HG02938 (cell line): ENCODE measurements around the gene PIK3R2.
"Not testable (repeated sequence)": the region's sequence is repeated elsewhere in the genome, so short reads cannot be mapped to it uniquely, and the experiment has no call there.

Source experiments
- ATAC-seq: cut with Tn5 transposase; IDR thresholded peaks from one replicate; pipeline ENCODE4 v1.9.1; 2021; ENCODE audit warnings: mild to moderate bottlenecking, moderate library complexity; ENCODE audit not compliant: unreplicated experiment

Gene PIK3R2

GRCh38 chr19:18197941-18198340 lies 45.0 kb downstream of the PIK3R2 start:
- no peak for ATAC-seq

- ATAC-seq, result no peak
These were observed 45.4 kb downstream of the PIK3R2 start for GRCh38 chr19:18198374-18198773.

- ATAC-seq, result no peak
These were observed 49.4 kb downstream of the PIK3R2 start for GRCh38 chr19:18202397-18202777.

- no peak for ATAC-seq
These were observed 49.9 kb downstream of the PIK3R2 start for GRCh38 chr19:18202778-18203407.

- ATAC-seq, result no peak
These were observed 50.5 kb downstream of the PIK3R2 start for GRCh38 chr19:18203408-18203862.

- peak; percentile 88 for ATAC-seq
These were observed 51.0 kb downstream of the PIK3R2 start, which contains the start of gene RAB3A for GRCh38 chr19:18203863-18204393. Gene RAB3A (minus strand): TSS chr19:18204042. CDS start chr19:18202740, 1,302 bp downstream.

- peak; percentile 6 for ATAC-seq
These were observed 51.6 kb downstream of the PIK3R2 start for GRCh38 chr19:18204394-18205199.

- ATAC-seq, result no peak
These were observed 52.4 kb downstream of the PIK3R2 start for GRCh38 chr19:18205200-18205892.

GRCh38 chr19:18206018-18206417 lies 53.1 kb downstream of the PIK3R2 start:
- ATAC-seq, result no peak

- ATAC-seq, result no peak
These were observed 55.4 kb downstream of the PIK3R2 start for GRCh38 chr19:18208098-18208951.

GRCh38 chr19:18209912-18210311 lies 56.9 kb downstream of the PIK3R2 start:
- not testable (repeated sequence) for ATAC-seq

GRCh38 chr19:18211683-18212082 lies 58.7 kb downstream of the PIK3R2 start:
- ATAC-seq, result no peak

GRCh38 chr19:18214779-18215433 lies 61.9 kb downstream of the PIK3R2 start:
- no peak for ATAC-seq

- ATAC-seq, result no peak
These were observed 63.8 kb downstream of the PIK3R2 start for GRCh38 chr19:18216789-18217188.

GRCh38 chr19:18218159-18218558 lies 65.2 kb downstream of the PIK3R2 start:
- no peak for ATAC-seq

- ATAC-seq, result no peak
These were observed 65.6 kb downstream of the PIK3R2 start for GRCh38 chr19:18218600-18218999.
